H9 (cell line): ENCODE data around the gene ODF4. TPM values are rescaled to one million over a fixed set of nuclear protein-coding genes. Genes with fewer than 3 reads are reported as not detected.

Experiments
- DNase-seq: peaks from one replicate; pipeline ENCODE4 v3.0.0-alpha.2; 2017
- H2AFZ ChIP-seq: one replicate; pipeline ENCODE4 v1.6.1; 2013; ENCODE audit warnings: mild to moderate bottlenecking, low read length, control low read depth, moderate library complexity
- H2AK5ac ChIP-seq: 2 replicates; pipeline ENCODE4 v1.6.1; 2013; ENCODE audit warnings: low read length, control low read depth, mixed read lengths; ENCODE audit not compliant: insufficient read length
- H2BK120ac ChIP-seq: one replicate; pipeline ENCODE4 v1.6.1; 2013; ENCODE audit warnings: low read depth, mild to moderate bottlenecking, low read length, control low read depth, inconsistent platforms; ENCODE audit not compliant: poor library complexity, severe bottlenecking
- H2BK12ac ChIP-seq: 2 replicates; pipeline ENCODE4 v1.6.1; 2013; ENCODE audit warnings: low read length, control low read depth, mixed read lengths, low read depth; ENCODE audit not compliant: insufficient read length
- H2BK15ac ChIP-seq: 2 replicates; pipeline ENCODE4 v1.6.1; 2013; ENCODE audit warnings: low read depth, low read length, control low read depth
- H2BK20ac ChIP-seq: one replicate; pipeline ENCODE4 v1.6.1; 2013; ENCODE audit warnings: low read depth, mild to moderate bottlenecking, low read length, control low read depth, inconsistent platforms; ENCODE audit not compliant: poor library complexity, severe bottlenecking
- H2BK5ac ChIP-seq: 2 replicates; pipeline ENCODE4 v1.6.1; 2013; ENCODE audit warnings: low read length, control low read depth, mixed read lengths; ENCODE audit not compliant: insufficient read length
- H3K14ac ChIP-seq: 2 replicates; pipeline ENCODE4 v1.6.1; 2013; ENCODE audit warnings: low read length, control low read depth; ENCODE audit not compliant: insufficient read depth
- H3K18ac ChIP-seq: 2 replicates; pipeline ENCODE4 v1.6.1; 2013; ENCODE audit warnings: low read depth, mild to moderate bottlenecking, mixed read lengths, low read length, control low read depth; ENCODE audit not compliant: insufficient read length
- H3K23ac ChIP-seq: 2 replicates; pipeline ENCODE4 v1.6.1; 2013; ENCODE audit warnings: low read length, control low read depth, mixed read lengths, low read depth; ENCODE audit not compliant: insufficient read length
- H3K23me2 ChIP-seq: 2 replicates; pipeline ENCODE4 v1.6.1; 2013; ENCODE audit warnings: low read depth, mild to moderate bottlenecking, mixed read lengths, low read length, control low read depth; ENCODE audit not compliant: insufficient read length, poor library complexity, severe bottlenecking
- H3K27ac ChIP-seq: 2 replicates; pipeline ENCODE4 v1.5.1; 2013; ENCODE audit warnings: low read length, control low read depth, mixed read lengths, low read depth; ENCODE audit not compliant: insufficient read length
- H3K27me3 ChIP-seq: 2 replicates; pipeline ENCODE4 v1.6.1; 2013; ENCODE audit warnings: low read length, control low read depth, inconsistent platforms; ENCODE audit not compliant: insufficient read depth
- H3K4ac ChIP-seq: 2 replicates; pipeline ENCODE4 v1.6.1; 2013; ENCODE audit warnings: low read depth, mild to moderate bottlenecking, control low read depth, inconsistent platforms, low read length, moderate library complexity
- H3K4me1 ChIP-seq: 2 replicates; pipeline ENCODE4 v1.6.1; 2013; ENCODE audit warnings: low read length, control low read depth, inconsistent platforms; ENCODE audit not compliant: insufficient read depth
- H3K4me2 ChIP-seq: 2 replicates; pipeline ENCODE4 v1.6.1; 2013; ENCODE audit warnings: low read length, control low read depth, mixed read lengths; ENCODE audit not compliant: insufficient read length, insufficient read depth
- H3K56ac ChIP-seq: 2 replicates; pipeline ENCODE4 v1.6.1; 2013; ENCODE audit warnings: low read depth, mild to moderate bottlenecking, mixed read lengths, low read length, control low read depth; ENCODE audit not compliant: insufficient read length
- H3K79me1 ChIP-seq: 2 replicates; pipeline ENCODE4 v1.6.1; 2013; ENCODE audit warnings: low read depth, mild to moderate bottlenecking, moderate library complexity, low read length, control low read depth, inconsistent platforms; ENCODE audit not compliant: insufficient read depth, poor library complexity, severe bottlenecking
- H3K79me2 ChIP-seq: 2 replicates; pipeline ENCODE4 v1.6.1; 2013; ENCODE audit warnings: low read length, control low read depth, inconsistent platforms; ENCODE audit not compliant: insufficient read depth
- H3K9ac ChIP-seq: 2 replicates; pipeline ENCODE4 v1.6.1; 2013; ENCODE audit warnings: low read length, control low read depth, mixed read lengths; ENCODE audit not compliant: insufficient read length; ENCODE audit errors: extremely low read depth
- H3K9me3 ChIP-seq: one replicate; pipeline ENCODE4 v1.6.1; 2013; ENCODE audit warnings: low read depth, low read length, inconsistent platforms; ENCODE audit not compliant: control insufficient read depth
- H3T11ph ChIP-seq: one replicate; pipeline ENCODE4 v1.6.1; 2013; ENCODE audit warnings: mild to moderate bottlenecking, low read length, control low read depth, inconsistent platforms
- H4K20me1 ChIP-seq: one replicate; pipeline ENCODE4 v1.6.1; 2013; ENCODE audit not compliant: control insufficient read depth, insufficient read length, insufficient read depth
- H4K5ac ChIP-seq: 2 replicates; pipeline ENCODE4 v1.6.1; 2013; ENCODE audit warnings: low read depth, mild to moderate bottlenecking, mixed read lengths, low read length, control low read depth; ENCODE audit not compliant: insufficient read length
- H4K8ac ChIP-seq: replicated peaks from 2 replicates; pipeline ENCODE4 v1.6.1; 2013; ENCODE audit warnings: low read length, control low read depth, mixed read lengths, low read depth; ENCODE audit not compliant: insufficient read length
- H4K91ac ChIP-seq: 2 replicates; pipeline ENCODE4 v1.6.1; 2013; ENCODE audit warnings: low read depth, mild to moderate bottlenecking, moderate library complexity, mixed read lengths, low read length, control low read depth; ENCODE audit not compliant: insufficient read length
- H3K27ac Mint-ChIP-seq, 3 experiments: 2 replicates in 2 of 3; 3 replicates in 1 of 3; pipeline ENCODE4 v1.8.0; 2020 to 2021; ENCODE audit warnings: mixed read lengths in 3 of 3, mild to moderate bottlenecking in 1 of 3, moderate library complexity in 1 of 3
- H3K27me3 Mint-ChIP-seq: 2 replicates; pipeline ENCODE4 v1.8.0; 2021; ENCODE audit warnings: low read depth, mild to moderate bottlenecking, moderate library complexity, mixed read lengths
- H3K36me3 Mint-ChIP-seq, 3 experiments: 2 replicates in 2 of 3; 3 replicates in 1 of 3; pipeline ENCODE4 v1.8.0; 2020 to 2021; ENCODE audit warnings: low read depth in 3 of 3, mixed read lengths in 3 of 3; ENCODE audit not compliant: insufficient read depth in 1 of 3
- H3K4me1 Mint-ChIP-seq, 2 experiments: 2 replicates each; pipeline ENCODE4 v1.8.0; 2020; ENCODE audit warnings: mixed read lengths in 2 of 2
- H3K4me3 Mint-ChIP-seq, 2 experiments: 2 replicates in 1 of 2; 3 replicates in 1 of 2; pipeline ENCODE4 v1.8.0; 2020 to 2021; ENCODE audit warnings: mild to moderate bottlenecking in 2 of 2, mixed read lengths in 2 of 2, moderate library complexity in 1 of 2
- H3K9me3 Mint-ChIP-seq, 2 experiments: 2 replicates in 1 of 2; 3 replicates in 1 of 2; pipeline ENCODE4 v1.8.0; 2020; ENCODE audit warnings: mild to moderate bottlenecking in 2 of 2, mixed read lengths in 2 of 2, moderate library complexity in 1 of 2
- WGBS: extraction: QIAGEN DNeasy Blood & Tissue Kit; methylation state at CpG from one replicate; pipeline ENCODE4 v1.1.7; 2013; ENCODE audit warnings: missing lambda C conversion rate, low lambda C conversion rate, mixed read lengths; ENCODE audit not compliant: insufficient read length; ENCODE audit errors: extremely low coverage; 5-methylcytosine and 5-hydroxymethylcytosine counted together
- total RNA-seq: library from RNA; stranded (reverse); gene quantifications from 2 replicates; pipeline ENCODE4 v1.2.1, GENCODE V29; 2021
- TF ChIP-seq, protein P1 (sequence below): fragments of 200-600 bp; sonication (generic); conservative IDR thresholded peaks from 3 replicates; pipeline ENCODE4 v1.8.0; 2021; ENCODE audit warnings: antibody characterized with exemption, mild to moderate bottlenecking

Gene ODF4
- total RNA-seq, 1 experiment from 2014 or later: not detected

- Histone ChIP-seq H4K91ac (no peak overlapping the region), H3K4me1 (peaks cover 3% of the 10 kb centered on the region), H3K18ac (no peak overlapping the region), H2BK12ac (no peak overlapping the region), H4K5ac (peak overlapping the region; percentile 31), H3K4me2 (peak overlapping the region; percentile 87), H3K9me3 (no peaks in the 10 kb centered on the region), H3K27me3 (no peaks in the 10 kb centered on the region), H2AFZ (no peak overlapping the region), H3K79me2 (peaks cover 2% of the 10 kb centered on the region; the same call in 1 of the 2 replicates), H3K4ac (no peak overlapping the region), H2AK5ac (no peak overlapping the region), H3K23ac (no peak overlapping the region), H2BK20ac (no peak overlapping the region), H3K79me1 (no peaks in the 10 kb centered on the region), H3K56ac (peak overlapping the region; percentile 2), H3K27ac (peak overlapping the region; percentile 24), H3T11ph (no peak overlapping the region), H2BK15ac (no peak overlapping the region), H3K9ac (peak overlapping the region; percentile 85), H3K14ac (peak overlapping the region; percentile 87; the same call in 1 of the 2 replicates), H3K23me2 (peaks cover 8% of the 10 kb centered on the region), H4K8ac (no peak overlapping the region), H2BK5ac (no peak overlapping the region), H4K20me1 (no peaks in the 10 kb centered on the region), H2BK120ac (no peak overlapping the region)
- Mint-ChIP-seq H3K4me3 (peak overlapping the region; percentile 87 to 89), H3K9me3 (peaks cover 0 to 1% of the 10 kb centered on the region in 2 experiments; a peak in 1 of 5 replicates), H3K4me1 (peaks cover 35% of the 10 kb centered on the region in 2 experiments), H3K36me3 (peaks cover 30 to 69% (median 64%) of the 10 kb centered on the region in 3 experiments), H3K27ac (peak overlapping the region; percentile 17 to 69 (median 56); a peak in 6 of 7 replicates), H3K27me3 (no peaks in the 10 kb centered on the region)
- TF ChIP-seq, protein P1, sequence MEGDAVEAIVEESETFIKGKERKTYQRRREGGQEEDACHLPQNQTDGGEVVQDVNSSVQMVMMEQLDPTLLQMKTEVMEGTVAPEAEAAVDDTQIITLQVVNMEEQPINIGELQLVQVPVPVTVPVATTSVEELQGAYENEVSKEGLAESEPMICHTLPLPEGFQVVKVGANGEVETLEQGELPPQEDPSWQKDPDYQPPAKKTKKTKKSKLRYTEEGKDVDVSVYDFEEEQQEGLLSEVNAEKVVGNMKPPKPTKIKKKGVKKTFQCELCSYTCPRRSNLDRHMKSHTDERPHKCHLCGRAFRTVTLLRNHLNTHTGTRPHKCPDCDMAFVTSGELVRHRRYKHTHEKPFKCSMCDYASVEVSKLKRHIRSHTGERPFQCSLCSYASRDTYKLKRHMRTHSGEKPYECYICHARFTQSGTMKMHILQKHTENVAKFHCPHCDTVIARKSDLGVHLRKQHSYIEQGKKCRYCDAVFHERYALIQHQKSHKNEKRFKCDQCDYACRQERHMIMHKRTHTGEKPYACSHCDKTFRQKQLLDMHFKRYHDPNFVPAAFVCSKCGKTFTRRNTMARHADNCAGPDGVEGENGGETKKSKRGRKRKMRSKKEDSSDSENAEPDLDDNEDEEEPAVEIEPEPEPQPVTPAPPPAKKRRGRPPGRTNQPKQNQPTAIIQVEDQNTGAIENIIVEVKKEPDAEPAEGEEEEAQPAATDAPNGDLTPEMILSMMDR: no peak
- no CpG with 5 or more reads among the region's 18 CpGs for WGBS
- DNase-seq: no peak
Measured at GRCh38 chr17:8375738-8376259, 36.2 kb downstream of the ODF4 start.
